Ovary (tissue), 9 donors: ENCODE results near the gene S100A16. TPM values are rescaled to one million over a fixed set of nuclear protein-coding genes. Genes with fewer than 3 reads are reported as not detected.
A peak's percentile ranks its signal among the peaks of the same experiment; 100 is the strongest.

Experiments
- DNase-seq, 5 donors: peaks; one replicate each; pipeline ENCODE4 v3.0.0-alpha.2; 2019 to 2020
- H3K27ac ChIP-seq, 2 donors: fragments of 200-600 bp; one replicate each; pipeline versions ENCODE4 v1.5.1 to v1.8.0; 2019 to 2022
- H3K27me3 ChIP-seq: fragments of 200-600 bp; one replicate; pipeline ENCODE4 v1.8.0; 2022
- H3K36me3 ChIP-seq: fragments of 200-600 bp; sonication (generic); one replicate; pipeline ENCODE4 v1.5.1; 2019
- H3K4me1 ChIP-seq: one replicate; pipeline ENCODE4 v1.8.1; 2013; ENCODE audit warnings: mild to moderate bottlenecking, moderate library complexity; ENCODE audit not compliant: insufficient read depth
- H3K4me3 ChIP-seq: fragments of 200-600 bp; sonication (generic); one replicate; pipeline ENCODE4 v1.5.1; 2017
- H3K9me3 ChIP-seq, 2 donors: fragments of 200-600 bp in 1 of 2; sonication (generic) in 1 of 2; one replicate each; pipeline versions ENCODE4 v1.5.1 to v1.8.1; 2013 to 2019; ENCODE audit warnings: mild to moderate bottlenecking in 1 of 2, moderate library complexity in 1 of 2
- CTCF ChIP-seq, 3 donors: fragments of 450-650 bp in 2 of 3; fragments of 200-600 bp in 1 of 3; IDR thresholded peaks; one replicate each; pipeline versions ENCODE4 v1.5.1 to v1.8.0; 2016 to 2022; ENCODE audit warnings: antibody characterized with exemption in 3 of 3, mild to moderate bottlenecking in 1 of 3
- EP300 ChIP-seq: sonication (generic); formaldehyde crosslinking; IDR thresholded peaks from one replicate; pipeline ENCODE4 v1.6.1; 2017; ENCODE audit warnings: antibody characterized with exemption
- POLR2A ChIP-seq: fragments of 450-650 bp; IDR thresholded peaks from one replicate; pipeline ENCODE4 v1.6.1; 2017; ENCODE audit warnings: antibody characterized with exemption, mild to moderate bottlenecking, moderate library complexity
- WGBS, 3 donors: extraction: QIAGEN DNeasy Blood & Tissue Kit in 1 of 3; methylation state at CpG; one replicate each; pipeline versions ENCODE4 v1.1.5 to v1.1.7; 2013 to 2017; 5-methylcytosine and 5-hydroxymethylcytosine counted together
- intact Hi-C, 4 donors: fragments of 100-400 bp; cut with DNase I; formaldehyde crosslinking; loops; one replicate each; pipeline versions ENCODE4 v1.11.0 to v1.15.1; 2022 to 2023
- polyA plus RNA-seq, 2 donors: library from polyadenylated mRNA; stranded (reverse); fragments of 200-250 nt in 1 of 2; fragments of 350-450 nt in 1 of 2; fragmentation: Illumina TruSeq in 1 of 2; extraction: RNeasy Lipid Tissue Mini Kit (QIAGEN cat#74804) in 1 of 2; gene quantifications; one replicate each; pipeline ENCODE4 v1.2.3, GENCODE V29; 2013 to 2014
- total RNA-seq, 7 donors: library from RNA; depleted of rRNA in 2 of 7; stranded (reverse); fragments of >200 nt in 2 of 7; fragmentation: NEBNext Ultra II Directional in 3 of 7; extraction: Animal tissue kit (Norgen Biotek cat#: 25700) in 3 of 7; gene quantifications; one replicate each; pipeline versions ENCODE4 v1.1.0 to v1.2.4, GENCODE V29; 2016 to 2023
- donor health status: DM: no; HTN: no; CAD: no; lungs with moderate emphysema.
- donor health status: DM: no; HTN: no; CAD: no.
- donor health status: Bipolar disorder and iron deficiency.
- donor health status: DM: yes; HTN: yes; CAD: no.
- donor health status: DM: no; HTN: no; CAD: no.
- donor health status: DM: yes; HTN: yes; CAD: no.

Gene S100A16
- total and polyA plus RNA-seq, 9 donors = 40.7 to 200 (median 81.0) TPM

DNA sequence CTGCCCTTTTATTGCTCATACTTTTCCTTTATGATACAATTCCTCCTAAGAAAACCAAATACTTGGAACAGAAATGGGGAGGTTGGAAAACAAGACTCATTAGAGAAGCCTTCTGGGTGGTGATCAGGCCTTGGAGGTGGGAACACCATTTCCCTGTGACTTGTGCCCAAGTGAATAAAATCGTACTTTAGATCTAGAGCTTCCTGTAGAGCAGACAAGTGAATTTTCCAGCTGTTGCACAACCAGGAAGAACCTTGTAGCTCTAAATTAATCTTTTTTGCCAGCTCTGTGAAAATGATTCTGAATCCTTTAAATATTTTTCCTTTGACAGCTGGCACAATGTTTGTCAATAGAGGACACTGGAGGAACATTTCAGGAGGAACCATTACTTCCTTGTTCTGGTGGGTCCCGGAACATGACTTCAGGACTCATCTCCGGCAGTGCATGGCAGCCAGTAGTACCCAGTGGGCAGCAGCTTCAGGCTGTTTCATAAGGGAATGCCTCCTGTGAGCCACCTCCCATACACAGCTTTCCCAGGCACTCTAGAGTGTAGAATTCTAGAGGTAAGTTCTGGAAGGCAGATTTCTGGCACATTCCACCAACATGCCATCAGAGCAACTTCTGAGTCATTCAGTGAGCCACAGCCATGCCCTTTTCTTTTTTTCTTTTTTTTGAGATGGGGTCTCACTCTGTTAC lies 40.0 kb upstream of the S100A16 start:
- Histone ChIP-seq H3K9me3 (no peaks in the 10 kb centered on the region), H3K4me1 (no peaks in the 10 kb centered on the region), H3K4me3 (no peak overlapping the region), H3K27me3 (no peaks in the 10 kb centered on the region), H3K27ac (no peak overlapping the region), H3K36me3 (no peaks in the 10 kb centered on the region)
- TF ChIP-seq CTCF (IDR thresholded peaks at IDR 0.05) (no peak), EP300 (no peak)
- intact Hi-C loops = no loop called here
- WGBS, 3 donors = 56 to 64% (median 61%) methylated on average over 3 of the region's 3 CpGs
- DNase-seq = no peak

DNA sequence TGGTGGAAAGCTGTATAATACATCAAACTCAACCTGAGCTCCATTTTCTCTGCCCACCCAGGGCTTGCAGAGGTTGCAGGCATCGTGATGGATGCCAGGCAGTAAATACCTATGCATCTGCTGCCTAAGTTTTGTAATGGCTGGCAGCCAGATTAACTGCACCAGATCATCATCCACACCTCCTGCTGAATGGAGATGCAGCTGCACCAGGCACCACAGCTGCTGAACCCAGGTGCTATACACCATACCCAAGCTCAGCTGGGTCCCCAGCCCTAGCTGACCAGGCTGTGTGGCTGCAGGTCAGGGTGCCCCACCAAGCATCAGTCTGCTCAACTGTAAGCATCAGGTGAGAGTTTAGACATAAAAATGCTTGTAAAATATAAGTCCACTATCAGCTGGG lies 38.8 kb upstream of the S100A16 start:
- Histone ChIP-seq H3K4me3 (no peak overlapping the region), H3K36me3 (no peaks in the 10 kb centered on the region), H3K27ac (no peak overlapping the region), H3K4me1 (no peaks in the 10 kb centered on the region), H3K9me3 (no peaks in the 10 kb centered on the region), H3K27me3 (no peaks in the 10 kb centered on the region)
- 78 to 93% (median 80%) methylated on average over 1 of the region's 1 CpG for WGBS, 3 donors
- no peak for DNase-seq
- intact Hi-C loops = no loop called here
- TF ChIP-seq EP300 (no peak), CTCF (IDR thresholded peaks at IDR 0.05) (no peak)

DNA sequence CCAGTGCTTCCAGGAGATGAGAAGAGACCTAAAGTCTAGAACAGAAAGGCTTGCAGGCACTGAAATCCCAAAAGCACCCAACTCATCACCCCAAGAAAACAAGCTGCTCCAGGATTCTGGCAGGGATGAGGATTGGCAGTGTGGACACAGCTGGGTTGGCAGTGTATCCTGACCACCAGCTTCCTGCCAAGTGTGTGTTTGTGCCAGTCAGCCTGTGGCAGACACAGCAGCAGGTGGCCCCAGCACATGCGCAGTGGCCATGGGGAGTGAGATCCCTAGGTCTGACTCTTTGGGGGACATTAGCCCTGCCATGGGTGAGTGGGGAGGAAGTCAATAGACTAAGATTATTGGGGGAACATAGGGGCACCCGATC lies 36.9 kb upstream of the S100A16 start:
- 73 to 81% (median 80%) methylated on average over 2 of the region's 2 CpGs for WGBS, 3 donors
- intact Hi-C loops = no loop called here

GRCh38 chr1:153649137-153649862 lies 36.4 kb upstream of the S100A16 start:
- peak in 1 of 5 donors; percentile 33 for DNase-seq
- 16 to 52% (median 28%) methylated on average over 3 of the region's 3 CpGs for WGBS, 3 donors
- Histone ChIP-seq H3K4me3 (no peak overlapping the region), H3K27me3 (no peaks in the 10 kb centered on the region), H3K4me1 (peaks cover 3% of the 10 kb centered on the region), H3K9me3 (no peaks in the 10 kb centered on the region), H3K36me3 (no peaks in the 10 kb centered on the region), H3K27ac (peak overlapping the region in 1 of 2 donors; percentile 31)
- intact Hi-C loops = no loop called here
- TF ChIP-seq POLR2A = no peak
- TF ChIP-seq CTCF (IDR thresholded peaks at IDR 0.05) = no peak
- no peak for TF ChIP-seq EP300

More for the DNA sequence above, 36.9 kb upstream of the S100A16 start:
- DNase-seq = peak in 1 of 5 donors; percentile 32
- H3K9me3 ChIP-seq = no peaks in the 10 kb centered on the region
- H3K4me3 ChIP-seq = no peak overlapping the region
- TF ChIP-seq CTCF (IDR thresholded peaks at IDR 0.05) (no peak), EP300 (no peak), POLR2A (no peak)
- no peaks in the 10 kb centered on the region for H3K27me3 ChIP-seq
- peaks cover 1% of the 10 kb centered on the region for H3K4me1 ChIP-seq
- no peaks in the 10 kb centered on the region for H3K36me3 ChIP-seq
- H3K27ac ChIP-seq = no peak overlapping the region
